Measurements from ENCODE around the gene CRHR1.

Gene CRHR1

GRCh38 chr17:45752246-45752645 lies 31.9 kb upstream of the CRHR1 start:
- Mint-ChIP-seq H3K4me1 (no peaks in the 10 kb centered on the region), H3K4me3 (no peak overlapping the region), H3K27ac (no peak overlapping the region), H3K9me3 (no peaks in the 10 kb centered on the region), H3K27me3 (peaks cover 52% of the 10 kb centered on the region)
- ATAC-seq (no peak), DNase-seq (no peak)

GRCh38 chr17:45753645-45754225 lies 30.4 kb upstream of the CRHR1 start:
- no peaks in the 10 kb centered on the region for H3K4me1 Mint-ChIP-seq
- ATAC-seq, result no peak

GRCh38 chr17:45755050-45755449 lies 29.1 kb upstream of the CRHR1 start:
- no peak for ATAC-seq
- Mint-ChIP-seq H3K4me3 (no peak overlapping the region), H3K9me3 (no peaks in the 10 kb centered on the region), H3K4me1 (no peaks in the 10 kb centered on the region), H3K27ac (no peak overlapping the region), H3K27me3 (peaks cover 60% of the 10 kb centered on the region)
- DNase-seq, result no peak

More at GRCh38 chr17:45753645-45754225, 30.4 kb upstream of the CRHR1 start:
- Mint-ChIP-seq H3K27ac (no peak overlapping the region), H3K4me3 (no peak overlapping the region), H3K9me3 (no peaks in the 10 kb centered on the region), H3K27me3 (peaks cover 60% of the 10 kb centered on the region)
- DNase-seq, result no peak

GRCh38 chr17:45756266-45756991 lies 27.7 kb upstream of the CRHR1 start:
- H3K4me1 Mint-ChIP-seq, result no peaks in the 10 kb centered on the region
- peaks cover 48% of the 10 kb centered on the region for H3K27me3 Mint-ChIP-seq
- no peak overlapping the region for H3K4me3 Mint-ChIP-seq
- ATAC-seq (no peak), DNase-seq (no peak)
- H3K27ac Mint-ChIP-seq, result no peak overlapping the region
- no peaks in the 10 kb centered on the region for H3K9me3 Mint-ChIP-seq

- no peak for DNase-seq
- ATAC-seq, result no peak
- Mint-ChIP-seq H3K4me3 (no peak overlapping the region), H3K27ac (no peak overlapping the region), H3K27me3 (peaks cover 36% of the 10 kb centered on the region), H3K4me1 (no peaks in the 10 kb centered on the region), H3K9me3 (no peaks in the 10 kb centered on the region)
These were observed 26.5 kb upstream of the CRHR1 start for GRCh38 chr17:45757431-45758218.

GRCh38 chr17:45758544-45758943 lies 25.6 kb upstream of the CRHR1 start:
- Mint-ChIP-seq H3K27me3 (peaks cover 41% of the 10 kb centered on the region), H3K4me1 (no peaks in the 10 kb centered on the region), H3K4me3 (no peak overlapping the region), H3K27ac (no peak overlapping the region), H3K9me3 (no peaks in the 10 kb centered on the region)
- no peak for DNase-seq
- ATAC-seq, result no peak

GRCh38 chr17:45759761-45760160 lies 24.4 kb upstream of the CRHR1 start:
- Mint-ChIP-seq H3K4me3 (no peak overlapping the region), H3K9me3 (no peaks in the 10 kb centered on the region), H3K27ac (no peak overlapping the region), H3K27me3 (peaks cover 52% of the 10 kb centered on the region), H3K4me1 (no peaks in the 10 kb centered on the region)
- DNase-seq, result no peak
- ATAC-seq, result no peak

GRCh38 chr17:45761957-45762565 lies 22.1 kb upstream of the CRHR1 start:
- Mint-ChIP-seq H3K27ac (peak overlapping the region in 1 of 2 donors; percentile 89), H3K4me3 (no peak overlapping the region)

GRCh38 chr17:45763182-45763581 lies 20.9 kb upstream of the CRHR1 start:
- no peak for DNase-seq
- peak overlapping the region in 1 of 2 donors; percentile 37 for H3K27ac Mint-ChIP-seq
- H3K9me3 Mint-ChIP-seq, result no peaks in the 10 kb centered on the region
- no peaks in the 10 kb centered on the region for H3K4me1 Mint-ChIP-seq
- H3K27me3 Mint-ChIP-seq, result peaks cover 46% of the 10 kb centered on the region
- ATAC-seq, result no peak
- no peak overlapping the region for H3K4me3 Mint-ChIP-seq

More at GRCh38 chr17:45761957-45762565, 22.1 kb upstream of the CRHR1 start:
- no peak for ATAC-seq
- no peak for DNase-seq
- Mint-ChIP-seq H3K9me3 (no peaks in the 10 kb centered on the region), H3K27me3 (peaks cover 47% of the 10 kb centered on the region), H3K4me1 (no peaks in the 10 kb centered on the region)

- Mint-ChIP-seq H3K27me3 (peaks cover 59% of the 10 kb centered on the region), H3K9me3 (no peaks in the 10 kb centered on the region), H3K4me1 (no peaks in the 10 kb centered on the region), H3K27ac (no peak overlapping the region), H3K4me3 (no peak overlapping the region)
- DNase-seq (no peak), ATAC-seq (no peak)
These were observed 19.6 kb upstream of the CRHR1 start for GRCh38 chr17:45764479-45764878.

- no peak for ATAC-seq
- peaks cover 78% of the 10 kb centered on the region for H3K27me3 Mint-ChIP-seq
- H3K4me1 Mint-ChIP-seq, result no peaks in the 10 kb centered on the region
- no peaks in the 10 kb centered on the region for H3K9me3 Mint-ChIP-seq
- no peak for DNase-seq
- no peak overlapping the region for H3K4me3 Mint-ChIP-seq
- no peak overlapping the region for H3K27ac Mint-ChIP-seq
These were observed 16.1 kb upstream of the CRHR1 start for GRCh38 chr17:45768000-45768399.

GRCh38 chr17:45770632-45771270 lies 13.4 kb upstream of the CRHR1 start:
- H3K27ac Mint-ChIP-seq, result no peak overlapping the region
- H3K9me3 Mint-ChIP-seq, result peaks cover 0 to 8% of the 10 kb centered on the region in 2 donors
- no peaks in the 10 kb centered on the region for H3K4me1 Mint-ChIP-seq
- no peak for ATAC-seq
- H3K27me3 Mint-ChIP-seq, result peaks cover 76% of the 10 kb centered on the region
- DNase-seq, result no peak
- no peak overlapping the region for H3K4me3 Mint-ChIP-seq

- DNase-seq (no peak), ATAC-seq (no peak)
- Mint-ChIP-seq H3K4me1 (no peaks in the 10 kb centered on the region), H3K27me3 (peaks cover 78% of the 10 kb centered on the region), H3K9me3 (peaks cover 0 to 8% of the 10 kb centered on the region in 2 donors), H3K4me3 (no peak overlapping the region), H3K27ac (no peak overlapping the region)
These were observed 12.7 kb upstream of the CRHR1 start for GRCh38 chr17:45771271-45771959.

GRCh38 chr17:45775148-45775547 lies 9.0 kb upstream of the CRHR1 start:
- peaks cover 0 to 8% of the 10 kb centered on the region in 2 donors for H3K9me3 Mint-ChIP-seq
- ATAC-seq, result peak; percentile 49
- H3K4me3 Mint-ChIP-seq, result no peak overlapping the region
- H3K4me1 Mint-ChIP-seq, result no peaks in the 10 kb centered on the region
- no peak overlapping the region for H3K27ac Mint-ChIP-seq
- DNase-seq, result no peak
- H3K27me3 Mint-ChIP-seq, result peaks cover 86% of the 10 kb centered on the region

GRCh38 chr17:45775576-45776011 lies 8.5 kb upstream of the CRHR1 start:
- H3K4me1 Mint-ChIP-seq, result no peaks in the 10 kb centered on the region

More at GRCh38 chr17:45775576-45776011, 8.5 kb upstream of the CRHR1 start:
- H3K27me3 Mint-ChIP-seq, result peaks cover 86% of the 10 kb centered on the region
- no peak overlapping the region for H3K4me3 Mint-ChIP-seq
- no peak overlapping the region for H3K27ac Mint-ChIP-seq
- ATAC-seq, result no peak
- no peak for DNase-seq
- peaks cover 0 to 8% of the 10 kb centered on the region in 2 donors for H3K9me3 Mint-ChIP-seq
